Measurements from ENCODE around the gene KLHDC10.
"Not testable (repeated sequence)": the region's sequence is repeated elsewhere in the genome, so short reads cannot be mapped to it uniquely, and the experiment has no call there.

Gene KLHDC10

GRCh38 chr7:130069978-130070860, at the start of gene KLHDC10:
KLHDC10 (plus strand) TSS chr7:130070534; CDS start chr7:130070644, 110 bp downstream.
- Histone ChIP-seq H3K4me3 (peak within 1 kb of the TSS; percentile 73 to 99 (median 94)), H3K27ac (peak within 1 kb of the TSS; percentile 31 to 95 (median 92))

GRCh38 chr7:130021105-130021834, 49.1 kb upstream of the KLHDC10 start:
- H3K27ac ChIP-seq, result no peak overlapping the region
- H3K4me3 ChIP-seq, result no peak overlapping the region

- Histone ChIP-seq H3K4me3 (no peak overlapping the region), H3K27ac (no peak overlapping the region)
These were observed 48.2 kb upstream of the KLHDC10 start for GRCh38 chr7:130022115-130022514.

- no peak overlapping the region for H3K4me3 ChIP-seq
- H3K27ac ChIP-seq, result no peak overlapping the region
These were observed 47.6 kb upstream of the KLHDC10 start for GRCh38 chr7:130022623-130023175.

GRCh38 chr7:130024390-130024789, 45.9 kb upstream of the KLHDC10 start:
- H3K27ac ChIP-seq, result no peak overlapping the region
- no peak overlapping the region for H3K4me3 ChIP-seq

- no peak overlapping the region for H3K4me3 ChIP-seq
- H3K27ac ChIP-seq, result no peak overlapping the region
These were observed 37.6 kb upstream of the KLHDC10 start for GRCh38 chr7:130032698-130033097.

- Histone ChIP-seq H3K27ac (no peak overlapping the region), H3K4me3 (no peak overlapping the region)
These were observed 32.6 kb upstream of the KLHDC10 start for GRCh38 chr7:130037703-130038102.

- Histone ChIP-seq H3K4me3 (no peak overlapping the region), H3K27ac (no peak overlapping the region)
These were observed 29.8 kb upstream of the KLHDC10 start for GRCh38 chr7:130040576-130040975.

GRCh38 chr7:130047831-130048230, 22.5 kb upstream of the KLHDC10 start:
- H3K27ac ChIP-seq, result no peak overlapping the region
- H3K4me3 ChIP-seq, result no peak overlapping the region

- no peak overlapping the region for H3K4me3 ChIP-seq
- H3K27ac ChIP-seq, result no peak overlapping the region
These were observed 21.4 kb upstream of the KLHDC10 start for GRCh38 chr7:130048906-130049305.

- not testable (repeated sequence) for H3K4me3 ChIP-seq, H3K27ac ChIP-seq
These were observed 18.1 kb upstream of the KLHDC10 start for GRCh38 chr7:130052250-130052649.

GRCh38 chr7:130055198-130055597, 15.1 kb upstream of the KLHDC10 start:
- H3K27ac ChIP-seq, H3K4me3 ChIP-seq: not testable (repeated sequence)

GRCh38 chr7:130062246-130062645, 8.1 kb upstream of the KLHDC10 start:
- Histone ChIP-seq H3K27ac (no peak overlapping the region), H3K4me3 (no peak overlapping the region)

- Histone ChIP-seq H3K27ac (no peak overlapping the region), H3K4me3 (no peak overlapping the region)
These were observed 7.3 kb upstream of the KLHDC10 start for GRCh38 chr7:130063036-130063435.

- H3K27ac ChIP-seq, H3K4me3 ChIP-seq: not testable (repeated sequence)
These were observed 5.8 kb upstream of the KLHDC10 start for GRCh38 chr7:130064580-130064926.

GRCh38 chr7:130065500-130066152, 4.7 kb upstream of the KLHDC10 start:
- no peak overlapping the region for H3K4me3 ChIP-seq
- H3K27ac ChIP-seq, result no peak overlapping the region

- H3K27ac ChIP-seq, result peak overlapping the region in 19 of 21 experiments; percentile 52 to 95 (median 83)
- peak overlapping the region; percentile 73 to 99 (median 94) for H3K4me3 ChIP-seq
These were observed 956 bp upstream of the KLHDC10 start for GRCh38 chr7:130069179-130069977.

- peak overlapping the region; percentile 31 to 95 (median 92) for H3K27ac ChIP-seq
- peak overlapping the region; percentile 73 to 99 (median 94) for H3K4me3 ChIP-seq
These were observed 708 bp downstream of the KLHDC10 start for GRCh38 chr7:130070861-130071622.

Measured in skin epidermis (tissue), 12 donors.